Measurements from ENCODE around the gene TMEM170B. TPM values are rescaled to one million over a fixed set of nuclear protein-coding genes. Genes with fewer than 3 reads are reported as not detected.

The TMEM170B gene
- total RNA-seq, 1 donor from 2014 or later, result 3.9 TPM

GRCh38 chr6:11522812-11523605, 14.5 kb upstream of the TMEM170B start:
- H3K27ac Mint-ChIP-seq (ENCODE audit: unreplicated experiment), result no peak overlapping the region
- H3K9me3 Mint-ChIP-seq (ENCODE audit: low read depth), result peaks cover 5% of the 10 kb centered on the region
- DNase-seq (ENCODE audit: low spot score), result no peak
- H3K4me1 Mint-ChIP-seq (ENCODE audit: low read depth), result no peaks in the 10 kb centered on the region
- H3K27me3 Mint-ChIP-seq (ENCODE audit: low read depth), result no peaks in the 10 kb centered on the region
- no peak overlapping the region for H3K4me3 Mint-ChIP-seq (ENCODE audit: unreplicated experiment)
- no peak for TF ChIP-seq CTCF (IDR thresholded peaks at IDR 0.05)
- peaks cover 2% of the 10 kb centered on the region for H3K36me3 Mint-ChIP-seq (ENCODE audit: low read depth)

- no peak for TF ChIP-seq CTCF (IDR thresholded peaks at IDR 0.05)
- no peak for DNase-seq (ENCODE audit: low spot score)
- H3K27ac Mint-ChIP-seq (ENCODE audit: unreplicated experiment), result no peak overlapping the region
- no peaks in the 10 kb centered on the region for H3K36me3 Mint-ChIP-seq (ENCODE audit: low read depth)
- H3K4me1 Mint-ChIP-seq (ENCODE audit: low read depth), result no peaks in the 10 kb centered on the region
- H3K4me3 Mint-ChIP-seq (ENCODE audit: unreplicated experiment), result no peak overlapping the region
- H3K27me3 Mint-ChIP-seq (ENCODE audit: low read depth), result no peaks in the 10 kb centered on the region
- H3K9me3 Mint-ChIP-seq (ENCODE audit: low read depth), result no peaks in the 10 kb centered on the region
Measured at GRCh38 chr6:11525468-11526155, 11.9 kb upstream of the TMEM170B start.

GRCh38 chr6:11526156-11526505, 11.4 kb upstream of the TMEM170B start:
- DNase-seq (ENCODE audit: low spot score), result no peak
- Mint-ChIP-seq H3K9me3 (ENCODE audit: low read depth) (no peaks in the 10 kb centered on the region), H3K4me3 (ENCODE audit: unreplicated experiment) (no peak overlapping the region), H3K27me3 (ENCODE audit: low read depth) (no peaks in the 10 kb centered on the region), H3K27ac (ENCODE audit: unreplicated experiment) (no peak overlapping the region), H3K4me1 (ENCODE audit: low read depth) (no peaks in the 10 kb centered on the region), H3K36me3 (ENCODE audit: low read depth) (no peaks in the 10 kb centered on the region)
- no peak for TF ChIP-seq CTCF (IDR thresholded peaks at IDR 0.05)

- no peaks in the 10 kb centered on the region for H3K36me3 Mint-ChIP-seq (ENCODE audit: low read depth)
- no peak for DNase-seq (ENCODE audit: low spot score)
Measured at GRCh38 chr6:11527274-11527870, 10.2 kb upstream of the TMEM170B start.

More at GRCh38 chr6:11527274-11527870, 10.2 kb upstream of the TMEM170B start:
- H3K27me3 Mint-ChIP-seq (ENCODE audit: low read depth), result no peaks in the 10 kb centered on the region
- no peak overlapping the region for H3K27ac Mint-ChIP-seq (ENCODE audit: unreplicated experiment)
- H3K9me3 Mint-ChIP-seq (ENCODE audit: low read depth), result no peaks in the 10 kb centered on the region
- H3K4me1 Mint-ChIP-seq (ENCODE audit: low read depth), result no peaks in the 10 kb centered on the region
- no peak for TF ChIP-seq CTCF (IDR thresholded peaks at IDR 0.05)
- no peak overlapping the region for H3K4me3 Mint-ChIP-seq (ENCODE audit: unreplicated experiment)
